ENCODE results near the gene GBE1.

The GBE1 gene

GRCh38 chr3:81477740-81478139 lies 283.7 kb downstream of the GBE1 start:
- no peaks in the 10 kb centered on the region for H3K9me3 Mint-ChIP-seq
- H3K4me1 Mint-ChIP-seq (ENCODE audit: low read depth), result no peaks in the 10 kb centered on the region
- H3K27ac Mint-ChIP-seq, result no peak overlapping the region
- no peak overlapping the region for H3K4me3 Mint-ChIP-seq
- no peaks in the 10 kb centered on the region for H3K36me3 Mint-ChIP-seq (ENCODE audit: low read depth)
- no peaks in the 10 kb centered on the region for H3K27me3 Mint-ChIP-seq

DNA sequence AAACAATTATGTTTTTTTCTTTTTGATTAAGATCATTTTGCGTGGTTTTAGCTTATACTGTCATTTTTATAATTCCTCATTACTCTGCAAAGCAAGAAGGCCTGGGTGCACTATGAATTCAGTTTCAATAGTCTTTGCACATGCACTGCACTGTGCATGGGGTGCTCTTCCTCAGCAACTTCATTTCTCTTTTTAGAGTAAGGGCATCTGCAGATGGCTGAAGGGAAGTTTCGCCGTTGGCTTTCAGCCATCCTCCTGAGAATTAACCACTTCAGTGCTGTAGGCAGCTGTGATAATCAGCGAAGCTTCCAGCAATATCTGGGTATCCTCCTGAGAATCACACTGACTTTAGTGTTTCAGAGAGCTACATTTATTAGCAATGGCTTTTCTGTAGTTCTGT lies 284.8 kb downstream of the GBE1 start:
- no peak overlapping the region for H3K4me3 Mint-ChIP-seq
- no peaks in the 10 kb centered on the region for H3K9me3 Mint-ChIP-seq
- H3K4me1 Mint-ChIP-seq (ENCODE audit: low read depth), result no peaks in the 10 kb centered on the region
- no peaks in the 10 kb centered on the region for H3K36me3 Mint-ChIP-seq (ENCODE audit: low read depth)
- H3K27me3 Mint-ChIP-seq, result no peaks in the 10 kb centered on the region
- H3K27ac Mint-ChIP-seq, result no peak overlapping the region

DNA sequence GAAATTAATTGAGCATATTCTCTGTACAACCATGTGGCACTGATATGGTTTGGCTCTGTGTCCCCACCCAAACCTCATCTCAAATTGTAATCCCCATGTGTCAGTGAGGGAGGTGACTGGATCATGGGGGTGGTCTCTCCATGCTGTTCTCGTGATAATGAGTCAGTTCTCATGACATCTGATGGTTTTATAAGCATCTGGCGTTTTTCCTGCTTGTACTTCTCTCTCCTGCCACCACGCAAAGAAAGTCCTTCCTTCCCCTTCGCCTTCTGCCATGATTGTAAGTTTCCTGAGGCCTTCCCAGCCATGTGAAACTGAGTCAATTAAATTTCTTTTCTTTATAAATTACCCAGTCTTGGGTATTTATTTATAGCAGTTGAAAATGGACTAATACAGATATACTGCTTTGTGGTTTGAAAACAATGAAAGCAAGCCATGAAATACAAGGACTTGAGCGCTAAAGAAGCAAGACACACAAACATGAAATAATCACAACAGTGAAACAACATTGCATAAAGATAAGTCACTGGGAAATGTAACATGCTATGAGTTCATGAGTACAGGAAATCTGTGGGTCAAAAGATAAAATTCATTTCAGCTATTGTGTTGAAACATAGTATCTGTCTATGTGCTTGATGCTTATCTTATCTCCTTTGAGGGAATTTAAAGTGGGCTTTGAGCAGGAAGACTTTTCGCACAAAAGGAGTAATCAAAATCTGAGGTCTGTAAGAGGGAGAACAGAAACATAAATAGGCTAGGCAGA lies 288.7 kb downstream of the GBE1 start:
- Mint-ChIP-seq H3K4me3 (no peak overlapping the region), H3K27ac (no peak overlapping the region)

GRCh38 chr3:81470524-81471278 lies 290.7 kb downstream of the GBE1 start:
- no peak overlapping the region for H3K27ac Mint-ChIP-seq
- no peaks in the 10 kb centered on the region for H3K36me3 Mint-ChIP-seq (ENCODE audit: low read depth)

More for the DNA sequence above, 288.7 kb downstream of the GBE1 start:
- Mint-ChIP-seq H3K9me3 (no peaks in the 10 kb centered on the region), H3K4me1 (ENCODE audit: low read depth) (no peaks in the 10 kb centered on the region), H3K36me3 (ENCODE audit: low read depth) (no peaks in the 10 kb centered on the region), H3K27me3 (no peaks in the 10 kb centered on the region)

GRCh38 chr3:81468391-81468790 lies 293.1 kb downstream of the GBE1 start:
- Mint-ChIP-seq H3K4me1 (ENCODE audit: low read depth) (no peaks in the 10 kb centered on the region), H3K27ac (no peak overlapping the region), H3K9me3 (no peaks in the 10 kb centered on the region), H3K4me3 (no peak overlapping the region), H3K36me3 (ENCODE audit: low read depth) (no peaks in the 10 kb centered on the region), H3K27me3 (no peaks in the 10 kb centered on the region)

More at GRCh38 chr3:81470524-81471278, 290.7 kb downstream of the GBE1 start:
- Mint-ChIP-seq H3K9me3 (no peaks in the 10 kb centered on the region), H3K4me1 (ENCODE audit: low read depth) (no peaks in the 10 kb centered on the region), H3K4me3 (no peak overlapping the region), H3K27me3 (no peaks in the 10 kb centered on the region)

DNA sequence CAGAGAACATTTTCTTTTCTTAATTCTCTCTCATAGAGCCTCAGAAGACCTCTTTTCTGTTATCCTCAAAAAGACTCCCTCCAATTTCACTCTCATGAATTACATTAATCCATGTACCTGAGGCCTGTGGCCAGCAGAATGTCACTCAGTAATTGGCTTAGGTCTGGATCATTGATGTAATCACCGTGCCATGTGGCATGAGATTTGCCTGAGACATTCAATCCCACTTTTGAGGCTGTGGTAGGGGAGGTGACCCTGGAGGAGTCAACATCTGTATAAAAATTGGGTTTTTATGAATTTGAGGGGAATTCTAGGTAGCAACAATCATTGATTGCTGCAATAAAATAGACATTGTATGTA lies 295.3 kb downstream of the GBE1 start:
- Mint-ChIP-seq H3K27me3 (no peaks in the 10 kb centered on the region), H3K36me3 (ENCODE audit: low read depth) (no peaks in the 10 kb centered on the region), H3K4me1 (ENCODE audit: low read depth) (no peaks in the 10 kb centered on the region), H3K9me3 (no peaks in the 10 kb centered on the region), H3K4me3 (no peak overlapping the region), H3K27ac (no peak overlapping the region)

GRCh38 chr3:81465510-81466200 lies 295.8 kb downstream of the GBE1 start:
- Mint-ChIP-seq H3K9me3 (no peaks in the 10 kb centered on the region), H3K4me1 (ENCODE audit: low read depth) (no peaks in the 10 kb centered on the region), H3K27me3 (no peaks in the 10 kb centered on the region), H3K36me3 (ENCODE audit: low read depth) (no peaks in the 10 kb centered on the region), H3K4me3 (no peak overlapping the region), H3K27ac (no peak overlapping the region)

- Mint-ChIP-seq H3K36me3 (ENCODE audit: low read depth) (no peaks in the 10 kb centered on the region), H3K9me3 (no peaks in the 10 kb centered on the region), H3K4me3 (no peak overlapping the region), H3K27ac (no peak overlapping the region), H3K27me3 (no peaks in the 10 kb centered on the region), H3K4me1 (ENCODE audit: low read depth) (no peaks in the 10 kb centered on the region)
Measured at GRCh38 chr3:81463781-81464180, 297.7 kb downstream of the GBE1 start.

DNA sequence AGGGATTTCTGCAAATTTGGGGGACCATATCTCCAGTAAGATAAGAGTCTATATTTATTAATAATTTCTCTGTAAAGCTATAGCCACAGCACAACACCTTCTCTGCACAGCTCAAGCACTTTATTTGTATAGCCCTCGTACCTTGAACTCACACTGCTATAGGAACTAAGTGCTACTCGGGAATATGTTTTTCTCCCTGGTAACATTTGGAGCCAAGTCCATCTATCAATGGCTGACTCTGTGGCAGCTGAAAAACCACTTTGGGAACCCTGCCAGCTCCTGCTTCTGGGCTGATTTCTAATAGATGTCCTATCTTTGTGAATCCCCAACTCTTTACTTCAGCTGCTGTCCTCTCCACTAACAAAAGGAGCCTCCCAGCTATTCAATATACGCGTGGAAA lies 298.5 kb downstream of the GBE1 start:
- H3K9me3 Mint-ChIP-seq, result no peaks in the 10 kb centered on the region
- no peaks in the 10 kb centered on the region for H3K36me3 Mint-ChIP-seq (ENCODE audit: low read depth)
- no peaks in the 10 kb centered on the region for H3K4me1 Mint-ChIP-seq (ENCODE audit: low read depth)
- no peak overlapping the region for H3K27ac Mint-ChIP-seq
- H3K27me3 Mint-ChIP-seq, result no peaks in the 10 kb centered on the region
- no peak overlapping the region for H3K4me3 Mint-ChIP-seq

DNA sequence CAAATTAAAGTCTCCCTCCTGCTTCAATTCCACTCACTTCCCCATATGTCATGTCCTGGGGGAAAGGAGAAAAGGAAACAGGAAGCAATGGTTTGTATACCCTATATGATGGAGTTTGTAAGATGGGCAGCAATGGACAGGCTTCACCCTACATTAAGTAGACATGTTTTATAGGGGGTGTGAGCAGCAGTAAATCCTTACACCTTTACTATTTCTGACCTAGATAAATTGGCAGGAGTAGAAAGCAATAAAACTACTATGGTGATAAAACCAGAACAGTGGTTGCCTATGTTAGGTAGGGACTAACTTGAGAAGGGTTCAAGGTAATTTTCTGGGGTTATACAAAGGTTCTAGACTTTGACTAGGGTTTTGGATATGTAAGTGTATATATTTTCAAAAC lies 301.7 kb downstream of the GBE1 start:
- Mint-ChIP-seq H3K27ac (no peak overlapping the region), H3K4me3 (no peak overlapping the region), H3K9me3 (no peaks in the 10 kb centered on the region), H3K27me3 (no peaks in the 10 kb centered on the region), H3K36me3 (ENCODE audit: low read depth) (no peaks in the 10 kb centered on the region), H3K4me1 (ENCODE audit: low read depth) (no peaks in the 10 kb centered on the region)

DNA sequence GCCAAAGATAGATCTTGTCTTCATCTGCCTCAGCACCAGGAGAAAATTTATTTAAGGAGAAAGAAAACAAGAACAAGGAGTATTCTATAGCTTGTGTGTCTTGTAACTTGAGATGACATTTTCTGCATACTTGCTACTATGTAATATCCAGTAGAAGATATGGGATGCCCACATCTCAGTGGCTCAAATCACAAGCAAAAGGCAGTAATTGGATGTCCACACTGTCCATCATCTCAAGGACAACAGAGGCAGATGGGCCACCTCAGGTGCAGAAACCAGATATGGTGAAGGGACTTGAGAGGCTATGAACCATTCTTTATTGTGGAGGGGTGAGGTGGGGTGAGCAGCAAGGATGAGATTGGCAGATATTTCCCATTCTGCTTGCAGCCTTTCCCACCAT lies 309.0 kb downstream of the GBE1 start:
- H3K9me3 Mint-ChIP-seq, result no peaks in the 10 kb centered on the region
- no peaks in the 10 kb centered on the region for H3K27me3 Mint-ChIP-seq
- H3K4me3 Mint-ChIP-seq, result no peak overlapping the region
- H3K4me1 Mint-ChIP-seq (ENCODE audit: low read depth), result no peaks in the 10 kb centered on the region
- H3K36me3 Mint-ChIP-seq (ENCODE audit: low read depth), result no peaks in the 10 kb centered on the region
- no peak overlapping the region for H3K27ac Mint-ChIP-seq

GRCh38 chr3:81451611-81452010 lies 309.8 kb downstream of the GBE1 start:
- no peaks in the 10 kb centered on the region for H3K27me3 Mint-ChIP-seq
- H3K4me1 Mint-ChIP-seq (ENCODE audit: low read depth), result no peaks in the 10 kb centered on the region
- no peaks in the 10 kb centered on the region for H3K36me3 Mint-ChIP-seq (ENCODE audit: low read depth)
- H3K9me3 Mint-ChIP-seq, result no peaks in the 10 kb centered on the region
- H3K27ac Mint-ChIP-seq, result no peak overlapping the region
- H3K4me3 Mint-ChIP-seq, result no peak overlapping the region

GRCh38 chr3:81451140-81451539 lies 310.3 kb downstream of the GBE1 start:
- H3K36me3 Mint-ChIP-seq (ENCODE audit: low read depth), result no peaks in the 10 kb centered on the region
- H3K27ac Mint-ChIP-seq, result no peak overlapping the region
- H3K4me1 Mint-ChIP-seq (ENCODE audit: low read depth), result no peaks in the 10 kb centered on the region
- no peaks in the 10 kb centered on the region for H3K9me3 Mint-ChIP-seq
- no peak overlapping the region for H3K4me3 Mint-ChIP-seq
- no peaks in the 10 kb centered on the region for H3K27me3 Mint-ChIP-seq

GRCh38 chr3:81446806-81447205 lies 314.6 kb downstream of the GBE1 start:
- no peaks in the 10 kb centered on the region for H3K9me3 Mint-ChIP-seq
- no peaks in the 10 kb centered on the region for H3K36me3 Mint-ChIP-seq (ENCODE audit: low read depth)

GRCh38 chr3:81445712-81446111 lies 315.7 kb downstream of the GBE1 start:
- no peaks in the 10 kb centered on the region for H3K9me3 Mint-ChIP-seq
- H3K27me3 Mint-ChIP-seq, result no peaks in the 10 kb centered on the region
- no peaks in the 10 kb centered on the region for H3K4me1 Mint-ChIP-seq (ENCODE audit: low read depth)
- no peaks in the 10 kb centered on the region for H3K36me3 Mint-ChIP-seq (ENCODE audit: low read depth)
- no peak overlapping the region for H3K27ac Mint-ChIP-seq
- H3K4me3 Mint-ChIP-seq, result no peak overlapping the region

More at GRCh38 chr3:81446806-81447205, 314.6 kb downstream of the GBE1 start:
- Mint-ChIP-seq H3K4me3 (no peak overlapping the region), H3K27me3 (no peaks in the 10 kb centered on the region), H3K4me1 (ENCODE audit: low read depth) (no peaks in the 10 kb centered on the region), H3K27ac (no peak overlapping the region)
